Germinal center (tissue), 1 donor: ENCODE measurements around the gene KLRC1.
"Not testable (repeated sequence)": the region's sequence is repeated elsewhere in the genome, so short reads cannot be mapped to it uniquely, and the experiment has no call there.

Experiments used
- DNase-seq: peaks from one replicate; pipeline ENCODE4 v3.0.0; 2012; ENCODE audit warnings: mixed read lengths, low spot score

KLRC1 gene

GRCh38 chr12:10453156-10453555 is at the start of gene KLRC1:
Gene KLRC1, minus strand, starts transcription at chr12:10453377. Its CDS starts 2,221 bp downstream, at chr12:10451156.
- DNase-seq: no peak

DNA sequence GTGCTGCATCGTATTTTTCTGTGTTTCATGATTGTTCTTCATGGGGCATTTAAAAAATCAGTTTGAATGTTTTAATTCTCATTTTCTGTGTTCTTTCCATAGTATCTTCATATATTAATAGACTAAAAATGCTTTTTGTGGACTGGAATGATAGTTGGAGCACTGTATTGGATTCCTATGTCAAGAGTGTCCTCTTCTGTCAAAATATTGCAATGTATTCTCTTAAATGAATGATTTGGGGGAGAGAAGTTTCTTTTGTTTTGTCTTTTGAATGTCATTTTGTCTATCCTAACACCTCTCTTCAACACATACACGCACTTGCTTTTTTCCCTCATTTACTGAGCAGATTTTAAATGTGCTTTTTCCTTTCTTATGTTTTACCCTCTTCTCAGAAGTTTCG is 47.9 kb upstream of the KLRC1 start:
- no peak for DNase-seq

- no peak for DNase-seq
Observed at GRCh38 chr12:10498042-10498441, 44.9 kb upstream of the KLRC1 start.

DNA sequence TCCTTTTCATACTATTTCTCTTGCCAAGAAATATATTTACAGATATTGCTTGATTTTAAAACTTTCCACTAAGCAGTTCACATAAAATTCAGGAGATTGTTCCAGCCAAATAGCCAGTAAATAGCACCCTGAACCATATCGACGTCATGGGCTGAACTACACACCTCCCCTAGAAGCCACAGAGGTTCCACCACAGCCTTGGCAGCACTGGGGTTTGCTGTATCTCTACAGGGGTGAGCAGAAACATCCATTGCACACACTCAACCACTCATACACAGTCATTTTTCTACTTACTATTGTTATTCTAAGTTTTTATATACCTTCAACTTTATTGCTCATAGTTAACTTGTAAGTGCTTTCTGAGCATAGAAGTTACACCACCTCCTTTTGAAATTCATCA is 44.4 kb upstream of the KLRC1 start:
- DNase-seq: no peak

- no peak for DNase-seq
Observed at GRCh38 chr12:10491766-10492165, 38.6 kb upstream of the KLRC1 start.

GRCh38 chr12:10487328-10487727 is 34.2 kb upstream of the KLRC1 start:
- not testable (repeated sequence) for DNase-seq

DNA sequence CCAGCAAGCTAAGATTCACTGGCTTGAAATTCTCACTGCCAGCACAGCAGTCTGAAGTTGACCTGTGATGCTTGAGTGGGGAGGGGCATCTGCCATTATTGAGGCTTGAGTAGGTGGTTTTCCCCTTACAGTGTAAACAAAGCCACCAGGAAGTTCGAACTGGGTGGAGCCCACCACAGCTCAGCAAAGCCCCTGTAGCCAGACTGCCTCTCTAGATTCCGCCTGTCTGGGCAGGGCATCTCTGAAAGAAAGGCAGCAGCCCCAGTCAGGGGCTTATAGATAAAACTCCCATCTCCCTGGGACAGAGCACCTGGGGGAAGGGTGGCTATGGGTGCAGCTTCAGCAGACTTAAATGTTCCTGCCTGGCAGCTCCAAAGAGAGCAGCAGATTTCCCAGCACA is 28.7 kb upstream of the KLRC1 start:
- not testable (repeated sequence) for DNase-seq

DNA sequence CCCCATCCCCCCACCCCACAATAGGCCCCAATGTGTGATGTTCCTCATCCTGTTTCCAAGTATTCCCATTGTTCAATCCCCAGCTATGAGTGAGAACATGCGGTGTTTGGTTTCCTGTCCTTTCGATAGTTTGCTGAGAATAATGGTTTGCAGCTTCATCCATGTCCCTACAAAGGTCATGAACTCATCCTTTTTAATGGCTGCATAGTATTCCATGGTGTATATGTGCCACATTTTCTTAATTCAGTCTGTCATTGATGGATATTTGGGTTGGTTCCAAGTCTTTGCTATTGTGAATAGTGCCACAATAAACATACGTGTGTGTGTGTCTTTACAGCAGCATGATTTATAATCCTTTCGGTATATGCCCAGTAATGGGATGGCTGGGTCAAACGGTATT is 19.6 kb upstream of the KLRC1 start:
- DNase-seq: not testable (repeated sequence)

- no peak for DNase-seq
Observed at GRCh38 chr12:10469701-10470100, 16.5 kb upstream of the KLRC1 start.

GRCh38 chr12:10466311-10466710 is 13.1 kb upstream of the KLRC1 start:
- DNase-seq: no peak

GRCh38 chr12:10457760-10458159 is 4.6 kb upstream of the KLRC1 start:
- DNase-seq: no peak

- DNase-seq: no peak
Observed at GRCh38 chr12:10456856-10457255, 3.7 kb upstream of the KLRC1 start.

DNA sequence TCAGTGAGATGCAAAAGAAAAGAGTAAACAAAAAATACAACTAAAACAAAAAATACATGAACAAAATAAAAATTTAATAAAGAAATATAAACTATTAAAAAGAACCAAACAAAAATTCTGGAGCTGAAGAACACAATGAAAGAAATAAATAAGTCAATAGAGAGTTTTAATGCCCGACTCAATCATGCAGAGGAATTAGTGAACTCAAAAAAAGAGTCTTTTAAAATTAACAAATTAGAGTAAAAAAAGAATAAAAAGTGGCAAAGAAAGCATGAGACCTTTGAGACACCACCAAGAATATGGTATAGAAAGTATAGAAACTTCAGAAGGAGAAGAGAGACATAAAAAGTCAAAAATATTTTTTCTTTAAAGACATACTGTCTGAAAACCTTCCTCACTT is 2.6 kb upstream of the KLRC1 start:
- no peak for DNase-seq

DNA sequence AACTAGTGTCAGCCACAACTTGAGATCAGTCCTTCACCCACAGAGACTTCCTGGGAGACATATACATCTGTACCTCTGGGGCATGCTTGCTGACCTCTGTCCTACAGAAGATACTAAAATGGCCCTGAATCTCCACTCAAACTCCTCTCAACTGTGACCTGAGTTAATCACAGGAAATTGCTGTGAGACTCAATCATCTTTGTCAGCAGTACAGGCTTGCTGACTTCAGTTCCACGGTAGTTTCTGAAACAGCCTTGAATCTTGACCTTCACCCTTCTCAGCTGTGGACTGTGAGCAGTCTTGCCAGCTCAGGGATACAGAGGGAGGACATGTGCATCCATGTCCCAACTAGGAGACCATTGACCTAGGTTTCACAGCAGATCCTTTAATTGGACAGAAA is 1.4 kb upstream of the KLRC1 start:
- no peak for DNase-seq

- no peak for DNase-seq
Observed at GRCh38 chr12:10448236-10448635, 4.9 kb downstream of the KLRC1 start.

DNA sequence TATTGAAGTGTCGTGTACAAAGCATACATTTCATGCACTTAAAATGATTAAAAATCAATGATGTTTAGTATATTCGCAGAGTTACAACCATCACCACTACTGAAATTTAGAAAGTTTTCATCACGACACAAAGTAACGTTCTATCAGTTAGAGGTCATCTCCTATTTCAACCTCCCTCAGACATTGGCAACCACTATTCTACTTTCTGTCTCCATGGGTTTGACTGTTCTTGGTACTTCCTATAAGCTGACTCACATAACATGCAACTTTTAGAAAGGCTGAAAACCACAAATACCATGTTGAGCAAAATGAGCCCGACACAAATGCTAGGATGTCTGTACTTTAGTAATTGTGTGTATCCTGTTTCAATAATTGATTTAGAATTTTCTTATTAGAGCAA is 7.1 kb downstream of the KLRC1 start:
- not testable (repeated sequence) for DNase-seq

DNA sequence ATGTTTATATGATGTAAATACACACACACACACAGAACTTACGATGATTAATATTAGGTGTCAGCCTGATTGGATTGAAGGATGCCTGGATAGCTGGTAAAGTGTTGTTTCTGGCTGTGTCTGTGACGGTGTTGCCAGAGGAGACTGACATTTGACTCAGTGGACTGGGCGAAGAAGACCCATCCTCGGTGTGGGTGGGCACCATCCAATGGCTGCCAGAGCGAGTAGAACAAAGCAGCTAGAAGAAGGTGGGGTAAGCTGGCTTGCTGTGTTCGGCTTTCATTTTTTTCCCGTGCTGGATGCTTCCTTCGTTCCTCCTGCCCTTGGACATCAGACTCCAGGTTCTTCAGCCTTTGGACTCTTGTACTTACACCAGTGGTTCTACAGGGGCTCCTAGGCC is 12.0 kb downstream of the KLRC1 start:
- DNase-seq: not testable (repeated sequence)

- not testable (repeated sequence) for DNase-seq
Observed at GRCh38 chr12:10439608-10440274, 13.4 kb downstream of the KLRC1 start.

- not testable (repeated sequence) for DNase-seq
Observed at GRCh38 chr12:10437601-10438000, 15.6 kb downstream of the KLRC1 start.

- DNase-seq: not testable (repeated sequence)
Observed at GRCh38 chr12:10435816-10436215, 17.4 kb downstream of the KLRC1 start, which contains the start of gene KLRC2. Gene KLRC2, minus strand, starts transcription at chr12:10436010. Its CDS starts 24 bp downstream, at chr12:10435986.

DNA sequence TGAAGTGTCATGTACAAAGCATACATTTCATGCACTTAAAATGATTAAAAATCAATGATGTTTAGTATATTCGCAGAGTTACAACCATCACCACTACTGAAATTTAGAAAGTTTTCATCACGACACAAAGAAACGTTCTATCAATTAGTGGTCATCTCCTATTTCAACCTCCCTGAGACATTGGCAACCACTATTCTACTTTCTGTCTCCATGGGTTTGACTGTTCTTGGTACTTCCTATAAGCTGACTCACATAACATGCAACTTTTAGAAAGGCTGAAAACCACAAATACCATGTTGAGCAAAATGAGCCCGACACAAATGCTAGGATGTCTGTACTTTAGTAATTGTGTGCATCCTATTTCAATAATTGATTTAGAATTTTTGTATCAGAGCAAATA is 22.6 kb downstream of the KLRC1 start:
- DNase-seq: not testable (repeated sequence)

GRCh38 chr12:10425938-10426337 is 27.2 kb downstream of the KLRC1 start:
- not testable (repeated sequence) for DNase-seq

GRCh38 chr12:10424260-10424899 is 28.8 kb downstream of the KLRC1 start:
- not testable (repeated sequence) for DNase-seq

GRCh38 chr12:10422159-10422558 is 31.0 kb downstream of the KLRC1 start:
- DNase-seq: not testable (repeated sequence)
